Rectal smooth muscle tissue (tissue), 1 donor: ENCODE measurements around the gene CITED4.
A peak's percentile ranks its signal among the peaks of the same experiment; 100 is the strongest.

Source experiments
- H3K27ac ChIP-seq: one replicate; pipeline ENCODE4 v1.7.0; 2013; ENCODE audit warnings: low read depth, low read length, inconsistent platforms
- H3K27me3 ChIP-seq: one replicate; pipeline ENCODE4 v1.7.0; 2013; ENCODE audit warnings: low read length; ENCODE audit not compliant: control insufficient read depth, insufficient read depth
- H3K36me3 ChIP-seq: one replicate; pipeline ENCODE4 v1.7.0; 2013; ENCODE audit warnings: low read length; ENCODE audit not compliant: control insufficient read depth, insufficient read depth
- H3K4me1 ChIP-seq: one replicate; pipeline ENCODE4 v1.7.0; 2013; ENCODE audit warnings: low read length; ENCODE audit not compliant: control insufficient read depth, insufficient read depth
- H3K4me3 ChIP-seq: one replicate; pipeline ENCODE4 v1.7.0; 2013; ENCODE audit warnings: low read length
- H3K9ac ChIP-seq: one replicate; pipeline ENCODE4 v1.7.0; 2013; ENCODE audit warnings: low read length

The CITED4 gene

DNA sequence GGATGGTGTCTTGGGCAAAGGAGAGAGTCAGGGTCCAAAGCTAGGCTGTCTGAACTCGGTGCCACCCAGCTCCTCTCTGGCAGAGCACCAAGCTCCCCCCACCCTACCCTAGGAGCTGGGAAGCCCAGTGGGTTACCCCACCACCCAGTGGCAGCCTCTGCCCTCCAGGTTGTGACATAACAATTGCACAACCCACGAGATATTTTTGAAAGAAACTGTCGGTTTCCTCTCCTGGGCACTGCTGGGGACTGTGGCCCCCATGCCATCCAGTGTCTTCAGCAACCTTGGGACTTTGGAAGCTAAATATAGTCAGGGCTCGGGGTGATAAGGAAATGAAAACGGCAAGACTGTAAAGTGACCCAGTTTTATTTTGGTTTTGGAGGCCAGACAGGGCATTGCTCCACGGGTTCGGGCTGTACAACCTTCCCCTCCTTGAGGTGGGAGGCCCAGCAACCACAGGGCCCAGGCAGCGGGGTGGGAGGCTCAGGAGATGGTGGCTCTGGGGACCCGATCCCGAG is 1.4 kb downstream of the CITED4 start:
- Histone ChIP-seq H3K9ac (no peak overlapping the region), H3K36me3 (no peaks in the 10 kb centered on the region)

DNA sequence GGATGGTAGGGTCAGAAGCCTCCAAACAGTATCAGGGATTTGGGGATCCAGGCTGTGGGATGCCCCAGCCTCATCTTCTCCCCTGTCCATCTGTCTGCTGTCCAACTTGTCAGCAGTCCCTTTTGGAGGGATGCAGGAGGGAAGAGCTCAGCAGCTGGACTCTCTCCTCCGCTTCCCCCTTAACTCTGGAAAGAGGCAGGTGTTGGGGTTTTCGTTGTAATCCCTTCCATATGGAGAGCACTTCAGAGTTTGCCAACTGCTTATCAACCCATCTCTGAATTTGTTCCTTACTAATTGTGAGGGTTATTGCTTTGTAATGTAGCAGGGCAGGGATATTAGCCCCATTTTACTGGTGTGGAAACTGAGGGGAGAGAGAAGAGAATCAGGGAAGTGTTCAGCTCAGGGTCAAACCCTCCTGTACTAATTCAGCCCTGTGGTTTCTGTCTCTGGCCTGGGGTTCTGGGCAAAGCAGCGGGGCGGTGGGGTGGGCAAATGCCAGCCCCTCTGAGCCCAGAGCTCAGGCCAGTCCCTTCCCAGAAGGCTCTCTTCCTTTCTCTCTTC is 3.2 kb downstream of the CITED4 start:
- H3K27ac ChIP-seq = no peak overlapping the region
- H3K36me3 ChIP-seq = no peaks in the 10 kb centered on the region
- no peak overlapping the region for H3K9ac ChIP-seq
- peaks cover 14% of the 10 kb centered on the region for H3K4me1 ChIP-seq
- no peak overlapping the region for H3K4me3 ChIP-seq
- no peaks in the 10 kb centered on the region for H3K27me3 ChIP-seq

More for the DNA sequence above, 1.4 kb downstream of the CITED4 start:
- Histone ChIP-seq H3K4me3 (peak overlapping the region; percentile 63), H3K27ac (peak overlapping the region; percentile 64), H3K4me1 (peaks cover 15% of the 10 kb centered on the region), H3K27me3 (no peaks in the 10 kb centered on the region)

DNA sequence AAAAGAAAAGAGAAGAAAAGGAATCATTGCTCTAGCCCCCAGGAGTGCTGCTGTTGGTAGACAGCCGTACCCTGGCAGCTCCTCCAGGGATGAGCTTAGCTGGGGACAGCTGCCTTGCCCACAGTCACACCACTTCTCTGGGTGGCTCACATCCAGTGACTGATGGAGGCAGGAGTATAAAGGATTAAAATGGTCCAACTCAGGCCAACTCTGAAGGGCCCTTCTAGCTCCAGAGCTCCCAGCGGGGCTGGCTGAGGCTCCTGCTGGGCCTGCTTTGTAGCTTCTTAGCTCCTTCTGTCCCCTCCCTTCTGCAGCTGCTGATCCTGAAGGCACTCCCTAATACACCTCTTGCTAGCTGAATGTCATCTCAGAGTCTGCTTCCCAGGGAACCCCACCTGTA is 4.4 kb downstream of the CITED4 start:
- no peak overlapping the region for H3K4me3 ChIP-seq
- no peaks in the 10 kb centered on the region for H3K36me3 ChIP-seq
- peaks cover 14% of the 10 kb centered on the region for H3K4me1 ChIP-seq
- no peaks in the 10 kb centered on the region for H3K27me3 ChIP-seq
- H3K9ac ChIP-seq = no peak overlapping the region
- H3K27ac ChIP-seq = no peak overlapping the region

DNA sequence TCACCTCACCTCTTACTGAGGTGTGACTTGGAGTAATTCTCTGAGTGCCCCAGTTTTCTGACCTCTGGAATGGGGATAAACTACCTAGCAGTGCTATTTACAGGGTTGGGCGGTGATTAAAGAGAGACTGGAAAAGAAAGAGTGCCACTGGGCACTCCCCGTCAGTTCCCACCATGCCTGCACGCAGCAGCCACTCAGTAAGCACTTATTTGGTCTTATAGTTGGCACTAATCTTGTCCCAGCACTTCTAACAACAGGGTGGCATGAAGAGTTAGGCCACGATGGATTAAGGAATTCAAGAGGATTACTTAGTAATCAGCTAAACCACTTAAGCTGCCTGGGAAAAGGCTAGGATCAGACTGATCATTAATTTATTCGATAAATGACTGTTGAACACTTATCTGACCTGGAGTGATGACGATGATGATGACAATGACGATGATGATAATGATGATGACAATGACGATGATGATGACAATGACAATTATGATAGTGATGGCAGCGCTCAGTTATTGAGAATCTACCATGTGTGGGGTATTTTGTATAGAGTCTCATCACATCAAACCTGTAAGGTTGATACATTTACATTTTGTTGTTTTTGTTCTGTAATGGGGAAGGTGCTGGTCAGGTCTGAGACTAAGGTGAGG is 5.4 kb downstream of the CITED4 start:
- no peak overlapping the region for H3K9ac ChIP-seq
- peaks cover 10% of the 10 kb centered on the region for H3K4me1 ChIP-seq
- no peak overlapping the region for H3K27ac ChIP-seq
- no peak overlapping the region for H3K4me3 ChIP-seq
- no peaks in the 10 kb centered on the region for H3K27me3 ChIP-seq
- no peaks in the 10 kb centered on the region for H3K36me3 ChIP-seq

DNA sequence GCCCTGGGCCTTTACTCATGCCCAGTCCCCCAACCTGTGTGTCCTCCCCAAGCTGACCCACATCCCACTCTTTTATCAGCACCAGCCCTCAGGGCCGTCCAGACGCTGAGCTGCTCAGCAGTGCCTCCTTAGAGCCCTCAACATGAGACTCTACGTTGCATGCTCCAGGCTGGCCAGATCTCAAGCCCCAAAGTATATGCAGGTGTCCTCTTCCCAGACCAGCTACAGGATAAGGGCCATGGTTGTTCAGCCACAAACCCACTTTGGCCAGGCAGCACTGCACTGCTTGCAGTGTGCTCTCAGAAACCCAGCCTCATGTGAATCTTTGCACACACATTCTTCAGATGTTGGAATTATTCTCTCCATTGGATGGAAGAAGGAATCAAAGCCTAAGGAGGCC is 6.0 kb downstream of the CITED4 start:
- H3K9ac ChIP-seq = no peak overlapping the region
- H3K36me3 ChIP-seq = no peaks in the 10 kb centered on the region
- H3K27ac ChIP-seq = no peak overlapping the region
- H3K27me3 ChIP-seq = no peaks in the 10 kb centered on the region
- H3K4me3 ChIP-seq = no peak overlapping the region
- peaks cover 10% of the 10 kb centered on the region for H3K4me1 ChIP-seq

DNA sequence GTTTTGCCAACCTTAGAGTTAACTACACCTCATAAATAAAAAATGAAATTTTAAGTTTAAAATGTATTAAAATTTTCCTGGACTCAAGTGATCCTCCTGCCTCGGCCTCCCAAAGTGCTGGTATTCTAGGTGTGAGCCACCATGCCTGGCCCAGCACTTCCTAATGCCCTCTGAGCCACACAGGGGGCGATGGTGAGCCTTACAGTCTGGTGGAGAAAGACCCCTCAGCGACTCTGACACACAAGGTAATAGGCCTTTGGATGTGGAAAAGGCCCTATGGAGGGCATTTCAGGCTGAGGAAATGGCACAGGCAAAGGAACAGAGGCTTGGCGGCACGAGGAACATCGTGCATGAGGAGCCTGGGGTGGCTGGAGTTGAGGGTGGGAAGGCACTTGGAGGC is 6.7 kb downstream of the CITED4 start:
- Histone ChIP-seq H3K9ac (no peak overlapping the region), H3K27me3 (no peaks in the 10 kb centered on the region), H3K4me1 (peaks cover 5% of the 10 kb centered on the region), H3K4me3 (no peak overlapping the region), H3K36me3 (no peaks in the 10 kb centered on the region), H3K27ac (no peak overlapping the region)

DNA sequence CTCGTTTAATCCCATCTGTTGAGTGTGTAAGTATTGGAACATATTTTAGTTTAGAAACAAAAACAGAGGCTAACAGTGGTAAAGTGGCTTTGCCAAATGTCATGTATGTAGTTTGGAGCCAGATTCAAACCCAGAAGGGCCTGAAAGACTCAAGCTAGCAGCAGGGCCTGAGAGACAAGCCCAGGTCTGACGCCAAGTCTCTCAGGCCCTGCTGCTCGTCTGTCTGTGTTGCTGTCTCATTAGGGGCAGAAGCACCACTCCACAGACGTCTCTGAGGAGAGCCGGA is 8.3 kb downstream of the CITED4 start:
- Histone ChIP-seq H3K27me3 (no peaks in the 10 kb centered on the region), H3K4me1 (peaks cover 3% of the 10 kb centered on the region), H3K27ac (peak overlapping the region; percentile 38), H3K9ac (no peak overlapping the region), H3K36me3 (no peaks in the 10 kb centered on the region), H3K4me3 (no peak overlapping the region)

DNA sequence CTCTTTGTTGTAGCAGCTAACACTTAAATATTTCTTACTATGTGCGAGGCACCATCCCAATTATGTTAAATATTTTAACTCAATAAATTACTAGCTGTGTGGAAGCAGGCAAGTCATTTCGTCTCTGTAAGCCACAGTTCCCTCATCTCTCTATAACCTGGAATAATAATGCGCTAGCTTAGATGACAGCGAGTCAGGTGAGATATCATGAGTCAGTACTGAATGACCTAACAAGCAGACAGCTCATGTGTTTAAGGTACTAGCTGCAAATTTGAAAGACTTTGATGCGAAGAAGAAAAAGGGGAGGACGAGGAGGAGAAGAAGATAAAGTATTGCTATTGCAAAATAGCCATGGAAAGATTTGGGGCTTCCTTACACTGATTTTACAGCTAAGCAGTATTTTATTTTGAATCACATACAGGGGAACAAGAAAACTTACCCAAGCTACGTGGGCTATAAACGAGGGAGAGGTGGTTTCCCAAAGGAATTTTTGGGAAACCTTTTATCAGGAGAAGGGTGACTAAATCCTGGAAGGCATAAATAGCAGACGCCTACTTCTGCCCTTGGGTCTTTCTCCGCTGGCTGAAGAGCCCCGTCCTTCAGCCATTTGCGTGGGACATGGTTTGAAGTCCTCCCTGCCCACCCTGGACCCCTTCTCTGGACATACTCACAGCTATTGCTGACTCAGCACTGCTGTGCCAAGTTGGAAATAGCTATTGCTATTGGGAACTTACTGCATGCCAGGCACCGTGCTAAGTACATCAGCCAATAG is 8.9 kb downstream of the CITED4 start:
- Histone ChIP-seq H3K27ac (peak overlapping the region; percentile 38), H3K4me3 (no peak overlapping the region), H3K4me1 (peaks cover 3% of the 10 kb centered on the region), H3K27me3 (no peaks in the 10 kb centered on the region), H3K9ac (no peak overlapping the region), H3K36me3 (no peaks in the 10 kb centered on the region)

DNA sequence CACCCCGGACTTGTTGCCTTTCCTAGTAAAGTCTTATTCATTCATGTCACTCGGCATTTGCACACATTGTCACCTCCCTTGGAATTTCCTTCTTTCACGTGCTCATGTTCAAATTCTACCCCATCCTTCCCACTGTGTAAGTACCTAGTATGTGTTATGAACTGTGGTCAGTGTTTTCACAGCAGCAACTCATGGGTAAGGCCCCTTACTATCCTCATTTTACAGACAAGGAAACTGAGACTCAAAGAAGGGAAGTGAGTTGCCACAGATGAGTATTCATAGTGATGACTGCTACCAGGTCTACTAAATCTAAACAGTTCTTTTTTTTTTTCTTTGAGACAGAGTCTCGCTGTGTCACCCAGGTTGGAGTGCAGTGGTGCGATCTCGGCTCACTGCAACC is 10.5 kb downstream of the CITED4 start:
- Histone ChIP-seq H3K27me3 (no peaks in the 10 kb centered on the region), H3K4me1 (peaks cover 3% of the 10 kb centered on the region), H3K9ac (no peak overlapping the region), H3K4me3 (no peak overlapping the region), H3K27ac (no peak overlapping the region), H3K36me3 (no peaks in the 10 kb centered on the region)

DNA sequence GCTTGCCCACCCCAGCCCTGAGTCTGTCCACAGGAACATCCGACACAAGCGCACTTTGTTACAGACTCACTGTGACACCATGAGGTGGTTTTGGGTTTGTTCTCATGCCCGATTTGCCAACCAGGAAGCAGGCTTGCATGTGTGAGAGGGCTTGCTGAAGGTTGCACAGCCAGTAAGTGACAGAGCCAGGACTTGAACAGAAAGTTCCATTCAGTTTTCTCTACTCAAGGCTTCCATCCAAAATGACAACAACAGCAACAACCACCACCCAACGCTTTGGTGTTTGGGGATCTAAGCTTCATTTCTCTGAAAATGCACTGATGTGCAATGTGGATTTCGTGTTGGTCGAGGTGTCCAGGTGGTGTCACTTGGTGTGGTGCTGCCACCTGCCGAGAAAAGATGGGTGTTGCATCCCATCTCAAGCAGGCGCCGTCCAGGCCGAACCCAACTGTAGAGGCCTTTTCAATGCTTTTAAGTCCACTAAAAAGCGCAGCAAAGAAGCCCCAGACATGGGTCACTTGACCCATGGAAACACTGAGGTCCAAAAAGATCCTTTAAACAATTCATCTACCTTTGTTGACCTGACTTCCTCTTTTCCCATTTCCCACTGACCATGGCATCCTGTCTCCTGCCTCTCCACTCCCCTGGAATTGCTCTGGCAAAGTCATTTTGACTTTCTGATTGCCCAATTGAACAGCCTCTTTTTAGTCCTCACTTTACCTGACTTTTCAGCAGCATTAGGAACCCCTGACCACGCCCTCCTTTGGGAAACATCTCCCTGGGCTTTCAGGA is 12.2 kb downstream of the CITED4 start:
- H3K4me3 ChIP-seq = no peak overlapping the region
- H3K4me1 ChIP-seq = peaks cover 3% of the 10 kb centered on the region
- H3K9ac ChIP-seq = no peak overlapping the region
- H3K27ac ChIP-seq = no peak overlapping the region
- no peaks in the 10 kb centered on the region for H3K27me3 ChIP-seq
- no peaks in the 10 kb centered on the region for H3K36me3 ChIP-seq

DNA sequence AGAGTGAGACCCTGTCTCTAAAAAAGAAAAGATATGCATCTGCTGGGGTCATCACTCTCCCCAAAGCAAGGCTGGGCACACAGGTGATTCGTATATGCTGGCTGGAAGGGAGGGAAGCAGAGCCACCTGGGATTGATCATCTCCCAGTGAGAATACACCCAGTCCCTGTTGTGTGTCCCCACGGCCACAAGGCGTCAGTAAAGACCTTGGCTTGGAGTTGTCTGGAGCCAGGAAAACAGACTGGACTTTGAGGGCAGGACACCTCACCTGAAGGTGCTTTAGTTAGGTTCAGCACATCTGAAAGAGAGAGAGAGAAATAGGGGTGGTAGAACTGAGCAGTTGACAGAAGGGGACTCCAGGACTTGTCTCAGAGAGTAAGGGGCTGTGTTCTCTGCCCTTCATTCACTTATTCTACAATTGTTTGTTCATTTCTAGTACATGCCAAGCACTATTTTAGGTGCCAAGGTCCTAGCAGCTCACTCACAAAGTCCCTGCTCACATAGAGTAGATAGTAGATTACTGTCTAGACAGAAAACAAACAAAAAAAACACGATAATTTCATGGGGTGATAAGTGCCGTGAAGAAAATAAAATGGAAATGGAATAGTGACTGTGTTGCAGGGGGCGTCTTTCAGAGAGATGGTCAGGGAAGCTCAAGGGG is 13.5 kb downstream of the CITED4 start:
- no peak overlapping the region for H3K27ac ChIP-seq
- no peaks in the 10 kb centered on the region for H3K36me3 ChIP-seq
- H3K4me1 ChIP-seq = peaks cover 1% of the 10 kb centered on the region
- H3K4me3 ChIP-seq = no peak overlapping the region
- H3K9ac ChIP-seq = no peak overlapping the region
- no peaks in the 10 kb centered on the region for H3K27me3 ChIP-seq
